ENCODE results near the gene ZNF468.
"Not testable (repeated sequence)": the region's sequence is repeated elsewhere in the genome, so short reads cannot be mapped to it uniquely, and the experiment has no call there.

The ZNF468 gene

DNA sequence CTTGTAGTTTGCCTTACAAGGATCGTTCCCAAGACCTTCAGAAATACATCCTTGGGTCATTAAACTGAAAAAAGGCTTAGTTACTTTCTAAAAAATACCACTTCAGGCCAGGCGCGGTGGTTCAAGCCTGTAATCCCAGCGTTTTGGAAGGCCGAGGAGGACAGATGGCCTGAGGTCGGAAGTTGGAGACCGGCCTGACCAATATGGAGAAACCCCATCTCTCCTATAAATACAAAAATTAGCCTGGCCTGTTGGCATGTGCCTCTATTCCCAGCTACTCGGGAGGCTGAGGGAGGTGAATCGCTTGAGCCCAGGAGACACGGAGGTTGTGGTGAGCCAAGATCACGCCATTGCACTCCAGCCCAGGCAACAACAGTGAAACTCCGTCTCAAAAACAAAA is 33.7 kb downstream of the ZNF468 start:
- no peak for DNase-seq

DNA sequence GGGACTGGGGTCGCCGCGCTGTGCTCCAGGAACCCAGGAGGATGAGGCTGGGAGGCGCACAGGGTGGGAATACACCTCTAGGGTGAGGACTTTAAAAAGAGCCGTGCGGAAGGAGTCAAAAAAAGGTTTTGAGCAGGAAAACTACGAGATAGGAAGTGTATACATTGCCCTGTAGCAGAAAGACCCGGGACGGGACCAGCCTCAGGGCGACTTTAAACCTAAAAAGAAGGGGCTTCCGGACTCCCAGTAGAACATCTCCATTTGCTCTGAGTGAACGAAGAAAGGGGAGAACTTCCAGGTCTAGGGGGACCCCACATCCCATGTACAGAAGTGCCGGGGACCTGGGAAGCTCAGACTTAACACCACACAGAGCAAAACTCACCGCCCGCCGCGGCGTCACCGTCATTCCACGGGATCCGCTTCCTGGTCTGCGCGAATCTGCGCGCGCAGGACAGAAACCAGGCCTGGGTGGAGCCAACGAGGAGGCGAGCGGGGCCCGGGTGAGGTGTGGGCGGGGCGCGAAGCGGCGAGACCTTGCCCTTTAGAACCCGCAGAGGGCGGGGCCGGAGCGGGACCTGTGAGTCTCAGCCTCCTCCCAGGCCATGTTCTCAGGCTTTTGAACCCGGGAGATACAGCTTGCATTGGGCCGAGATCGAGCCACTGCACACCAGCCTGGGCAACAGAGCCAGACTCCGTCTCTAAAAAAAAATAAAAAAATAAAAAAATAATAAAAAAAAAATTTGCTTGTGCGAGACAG is 36.0 kb downstream of the ZNF468 start, which contains the start of gene ZNF28:
Gene ZNF28 (minus strand): TSS at position 430 of the 757 bp plus-strand sequence. CDS start 3,675 bp downstream, outside the sequence.
- DNase-seq = peak; percentile 52

DNA sequence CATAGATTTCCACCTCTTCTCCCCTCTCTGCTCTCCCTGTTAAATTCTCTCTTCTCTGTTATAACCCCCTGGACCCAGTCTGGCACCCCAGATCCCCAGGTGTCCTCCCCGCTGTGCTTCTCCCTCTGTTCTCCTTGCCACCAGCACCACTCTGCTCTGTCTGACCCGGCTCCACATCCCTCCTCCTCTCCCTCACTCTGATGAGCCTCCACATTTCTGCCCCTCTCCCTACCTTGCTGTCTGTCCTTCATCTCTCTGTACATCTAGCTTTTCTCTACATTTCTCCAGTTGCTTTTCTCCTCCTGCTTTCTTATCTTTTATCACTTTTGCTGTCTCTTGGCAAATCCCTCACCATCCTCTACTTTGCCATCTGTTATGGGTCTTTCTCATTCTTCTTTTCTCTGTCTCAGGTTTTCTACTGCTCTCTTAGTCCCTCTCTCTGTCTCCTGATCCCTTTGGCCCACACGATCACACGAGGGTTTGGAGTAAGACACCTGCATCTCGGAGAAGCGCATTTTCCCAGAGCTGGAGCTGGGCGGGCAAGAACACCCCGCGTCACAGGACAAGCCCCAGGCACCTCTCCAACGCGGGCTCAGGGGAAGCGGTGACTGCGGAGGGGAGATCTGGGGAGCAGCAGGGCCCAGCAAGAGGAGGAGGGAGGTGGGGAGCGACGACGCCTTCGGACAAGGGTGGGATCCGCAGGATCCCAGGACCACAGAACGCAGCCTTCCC is 36.8 kb downstream of the ZNF468 start:
- not testable (repeated sequence) for DNase-seq

DNA sequence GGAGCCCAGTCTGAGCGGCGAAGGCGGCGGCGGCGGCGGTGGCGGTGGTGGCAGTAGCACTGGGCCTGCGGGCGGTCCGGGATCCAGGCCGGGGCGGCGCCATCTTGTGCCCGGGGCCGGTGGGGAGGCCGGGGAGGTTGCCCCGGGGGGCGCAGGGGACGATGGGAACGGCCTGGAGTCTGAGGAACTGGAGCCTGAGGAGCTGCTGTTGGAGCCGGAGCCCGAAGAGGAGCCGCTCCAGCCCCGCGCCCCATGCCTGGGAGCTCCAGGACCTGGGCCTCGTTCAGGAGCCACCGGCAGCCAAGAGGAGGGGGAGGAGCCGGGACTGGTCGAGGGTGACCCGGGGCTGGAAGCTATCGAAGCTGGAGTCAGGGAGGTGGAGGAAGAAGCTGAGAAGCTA is 47.6 kb downstream of the ZNF468 start:
- DNase-seq = no peak

DNA sequence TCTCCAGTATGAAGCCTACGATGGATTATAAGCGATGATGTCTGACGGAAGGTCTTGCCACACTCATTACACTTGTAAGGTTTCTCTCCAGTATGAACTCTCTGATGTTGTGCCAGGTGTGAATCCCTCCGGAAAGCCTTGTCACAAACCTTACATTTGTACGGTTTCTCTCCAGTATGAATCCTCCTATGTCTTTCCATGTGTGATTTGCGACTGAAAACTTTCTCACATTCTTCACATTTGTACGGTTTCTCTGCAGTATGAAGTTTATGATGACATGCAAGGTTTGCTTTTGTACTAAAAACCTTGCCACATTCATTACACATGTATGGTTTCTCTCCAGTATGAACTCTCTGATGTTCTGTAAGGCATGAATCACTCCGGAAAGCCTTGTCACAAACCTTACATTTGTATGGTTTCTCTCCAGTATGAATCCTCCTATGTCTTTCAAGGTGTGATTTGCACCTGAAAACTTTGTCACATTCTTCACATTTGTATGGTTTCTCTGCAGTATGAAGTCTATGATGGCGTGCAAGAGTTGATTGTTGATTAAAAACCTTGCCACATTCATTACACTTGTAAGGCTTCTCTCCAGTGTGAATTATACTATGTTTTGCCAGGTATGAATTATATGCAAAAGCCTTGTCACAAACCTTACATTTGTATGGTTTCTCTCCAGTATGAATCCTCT is 57.3 kb downstream of the ZNF468 start:
- DNase-seq = not testable (repeated sequence)

DNA sequence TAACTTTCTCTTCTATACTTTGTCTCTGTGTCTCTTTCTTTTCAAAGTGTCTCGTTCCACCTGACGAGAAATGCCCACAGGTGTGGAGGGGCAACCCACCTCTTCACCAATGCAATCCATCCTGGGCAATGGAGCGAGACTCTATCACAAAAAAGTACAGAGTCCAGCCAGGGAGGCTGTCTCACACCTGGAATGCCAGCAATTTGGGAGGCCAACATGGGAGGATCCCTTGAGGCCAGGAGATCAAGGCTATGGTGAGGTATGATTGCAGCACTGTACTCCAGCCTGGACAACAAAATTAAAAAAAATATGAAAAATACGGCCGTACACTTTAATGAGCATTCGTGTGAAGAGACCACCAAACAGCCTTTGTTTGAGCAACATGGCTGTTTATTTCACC is 68.0 kb downstream of the ZNF468 start:
- DNase-seq = no peak
